ENCODE results near the gene GNAS. TPM values are rescaled to one million over a fixed set of nuclear protein-coding genes. Genes with fewer than 3 reads are reported as not detected.

The GNAS gene
- total and polyA plus RNA-seq, 10 of the 15 experiments (the other 5 are each of a cell fraction or from before 2014, with no cell fraction given) = 209 to 950 (median 394) TPM

GRCh38 chr20:58942549-58942948 is 90.0 kb downstream of the GNAS start:
- ATAC-seq (no peak), DNase-seq (ENCODE audit: low read depth, low spot score) (no peak), FAIRE-seq (no peak)
- H3K9ac ChIP-seq (ENCODE audit: control insufficient read depth, insufficient read depth, low read length) = no peak overlapping the region
- H3K79me2 ChIP-seq (ENCODE audit: control insufficient read depth, insufficient read depth, low read length) = no peaks in the 10 kb centered on the region
- ChIA-PET POLR2A (no interaction called here), RAD21 (ENCODE audit: unreplicated experiment) (no interaction called here), CTCF (interaction anchor here (0.6 kb wide), 1 partner anchor 255 kb away, joined by 6 read pairs; no protein-coding TSS in a partner anchor), SMC1A (ENCODE audit: uncharacterized antibody, unreplicated experiment) (interaction anchor here (0.6 to 1.0 kb wide), 2 partner anchors 20 to 586 kb away, joined by 4 to 6 read pairs; no protein-coding TSS in a partner anchor)
- no peak overlapping the region for H3K27ac ChIP-seq (ENCODE audit: control insufficient read depth, insufficient read depth)
- H3K36me3 ChIP-seq (ENCODE audit: control insufficient read depth in 2 of 2, insufficient read depth in 2 of 2, low read length in 1 of 2) = no peaks in the 10 kb centered on the region
- no peak overlapping the region for H2AFZ ChIP-seq (ENCODE audit: control insufficient read depth, low read depth, low read length)
- H3K27me3 ChIP-seq (replicated peaks in 1 of 2; ENCODE audit: control insufficient read depth in 2 of 2, insufficient read depth in 2 of 2, low read length in 1 of 2) = no peaks in the 10 kb centered on the region
- peaks cover 13% of the 10 kb centered on the region; the same call in 1 of the 2 replicates for H3K4me1 ChIP-seq (ENCODE audit: control insufficient read depth, insufficient read depth, low read length)
- WGBS (ENCODE audit: insufficient coverage, insufficient replicate concordance, low lambda C conversion rate, missing lambda C conversion rate) = 94% methylated on average over 4 of the region's 4 CpGs
- no peak overlapping the region for H3K4me3 ChIP-seq
- in situ Hi-C loops (cut with MboI) = no loop called here
- TF ChIP-seq MYB (IDR thresholded peaks at IDR 0.05; ENCODE audit: borderline replicate concordance, low read depth, low read length) (no peak), CUX1 (IDR thresholded peaks at IDR 0.05; ENCODE audit: insufficient replicate concordance, low read depth, low read length) (no peak), SMC3 (IDR thresholded peaks at IDR 0.05; ENCODE audit: borderline replicate concordance, low read length) (no peak), TCF3 (IDR thresholded peaks at IDR 0.05; ENCODE audit: borderline replicate concordance, insufficient read depth, low read depth, low read length) (no peak)
- TF ChIP-seq, protein P1, sequence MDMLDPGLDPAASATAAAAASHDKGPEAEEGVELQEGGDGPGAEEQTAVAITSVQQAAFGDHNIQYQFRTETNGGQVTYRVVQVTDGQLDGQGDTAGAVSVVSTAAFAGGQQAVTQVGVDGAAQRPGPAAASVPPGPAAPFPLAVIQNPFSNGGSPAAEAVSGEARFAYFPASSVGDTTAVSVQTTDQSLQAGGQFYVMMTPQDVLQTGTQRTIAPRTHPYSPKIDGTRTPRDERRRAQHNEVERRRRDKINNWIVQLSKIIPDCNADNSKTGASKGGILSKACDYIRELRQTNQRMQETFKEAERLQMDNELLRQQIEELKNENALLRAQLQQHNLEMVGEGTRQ (IDR thresholded peaks at IDR 0.05; ENCODE audit: borderline replicate concordance, low read depth, low read length) = no peak
- no TSS peak for BruUV-seq (replicated peaks)
- H3K4me2 ChIP-seq (ENCODE audit: control insufficient read depth, insufficient read depth) = no peak overlapping the region
- H4K20me1 ChIP-seq (ENCODE audit: control insufficient read depth, insufficient read depth) = no peaks in the 10 kb centered on the region
- intact Hi-C loops (cut with micrococcal nuclease; ENCODE audit: unreplicated experiment) = no loop called here
- H3K9me3 ChIP-seq (replicated peaks; ENCODE audit: control insufficient read depth, insufficient read depth, low read length) = no peaks in the 10 kb centered on the region
